ENCODE measurements around the gene OPN4. TPM values are rescaled to one million over a fixed set of nuclear protein-coding genes. Genes with fewer than 3 reads are reported as not detected.

The OPN4 gene
- total RNA-seq, 1 donor from 2014 or later = not detected

DNA sequence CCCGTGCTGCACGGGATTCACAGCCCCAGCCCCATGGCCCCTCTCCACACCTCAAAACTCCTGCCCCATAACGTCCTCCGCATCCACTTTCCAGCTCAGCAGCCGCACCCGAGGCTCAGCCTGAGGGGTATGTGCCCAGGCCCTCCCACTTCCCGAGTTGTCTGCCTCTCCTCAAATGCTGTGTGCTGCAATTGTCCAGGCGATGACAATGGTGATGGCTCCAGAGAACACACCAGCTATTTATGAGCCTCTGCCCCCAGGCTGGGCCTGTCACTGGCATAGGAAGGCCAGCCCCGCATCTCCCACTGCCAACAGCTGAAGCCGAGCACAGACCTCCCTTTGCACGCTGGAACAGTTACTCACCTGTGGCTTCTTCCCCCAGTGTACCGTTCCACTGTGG, 11.5 kb downstream of the OPN4 start:
- Histone ChIP-seq H3K9me3 (ENCODE audit: low read depth) (no peaks in the 10 kb centered on the region), H3K4me1 (peaks cover 13% of the 10 kb centered on the region), H3K27me3 (no peaks in the 10 kb centered on the region), H4K20me1 (ENCODE audit: low read depth) (no peaks in the 10 kb centered on the region), H3K27ac (no peak overlapping the region), H2AFZ (replicated peaks) (no peak overlapping the region), H3K9ac (no peak overlapping the region), H3F3A (ENCODE audit: low read depth) (no peaks in the 10 kb centered on the region), H3K79me2 (ENCODE audit: low read depth) (no peaks in the 10 kb centered on the region), H3K4me2 (no peak overlapping the region), H3K4me3 (no peak overlapping the region), H3K36me3 (no peaks in the 10 kb centered on the region)
- H3K36me3 Mint-ChIP-seq = no peaks in the 10 kb centered on the region
- TF ChIP-seq EZH2 (IDR thresholded peaks at IDR 0.05) = no peak
- TF ChIP-seq, protein P1, sequence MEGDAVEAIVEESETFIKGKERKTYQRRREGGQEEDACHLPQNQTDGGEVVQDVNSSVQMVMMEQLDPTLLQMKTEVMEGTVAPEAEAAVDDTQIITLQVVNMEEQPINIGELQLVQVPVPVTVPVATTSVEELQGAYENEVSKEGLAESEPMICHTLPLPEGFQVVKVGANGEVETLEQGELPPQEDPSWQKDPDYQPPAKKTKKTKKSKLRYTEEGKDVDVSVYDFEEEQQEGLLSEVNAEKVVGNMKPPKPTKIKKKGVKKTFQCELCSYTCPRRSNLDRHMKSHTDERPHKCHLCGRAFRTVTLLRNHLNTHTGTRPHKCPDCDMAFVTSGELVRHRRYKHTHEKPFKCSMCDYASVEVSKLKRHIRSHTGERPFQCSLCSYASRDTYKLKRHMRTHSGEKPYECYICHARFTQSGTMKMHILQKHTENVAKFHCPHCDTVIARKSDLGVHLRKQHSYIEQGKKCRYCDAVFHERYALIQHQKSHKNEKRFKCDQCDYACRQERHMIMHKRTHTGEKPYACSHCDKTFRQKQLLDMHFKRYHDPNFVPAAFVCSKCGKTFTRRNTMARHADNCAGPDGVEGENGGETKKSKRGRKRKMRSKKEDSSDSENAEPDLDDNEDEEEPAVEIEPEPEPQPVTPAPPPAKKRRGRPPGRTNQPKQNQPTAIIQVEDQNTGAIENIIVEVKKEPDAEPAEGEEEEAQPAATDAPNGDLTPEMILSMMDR (IDR thresholded peaks at IDR 0.05) = no peak
- no peak for TF ChIP-seq EZH2phosphoT487 (IDR thresholded peaks at IDR 0.05)
- DNase-seq (ENCODE audit: low spot score) = no peak
- peaks cover 35% of the 10 kb centered on the region for H3K4me1 Mint-ChIP-seq
- no peak overlapping the region for H3K4me3 Mint-ChIP-seq
- H3K27me3 Mint-ChIP-seq (ENCODE audit: insufficient read depth, low read depth) = peaks cover 4% of the 10 kb centered on the region
- peak overlapping the region; percentile 59 for H3K27ac Mint-ChIP-seq
- H3K9me3 Mint-ChIP-seq = no peaks in the 10 kb centered on the region

DNA sequence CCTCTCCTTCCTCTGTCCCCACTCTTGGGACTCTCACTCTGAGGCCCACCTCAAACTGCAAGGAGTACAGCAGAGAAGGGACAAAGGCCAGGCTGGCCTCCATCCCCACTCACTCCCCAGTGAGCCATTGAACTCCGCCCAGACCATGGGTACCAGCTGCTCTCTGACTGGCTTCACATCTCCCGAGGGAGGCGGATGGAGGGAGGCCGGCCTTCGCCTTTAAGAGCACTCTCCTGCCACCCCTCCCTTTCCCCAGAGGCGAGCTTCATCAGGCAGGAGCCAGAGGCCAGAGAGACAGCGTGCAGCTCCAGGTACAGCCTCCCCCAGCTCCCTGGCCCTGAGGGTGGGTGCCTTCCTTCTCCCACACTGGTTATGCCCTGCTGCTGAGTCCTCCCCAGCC, 12.2 kb downstream of the OPN4 start:
- H3F3A ChIP-seq (ENCODE audit: low read depth) = no peaks in the 10 kb centered on the region
- H3K4me3 ChIP-seq = no peak overlapping the region
- peaks cover 13% of the 10 kb centered on the region for H3K4me1 ChIP-seq
- H2AFZ ChIP-seq (replicated peaks) = no peak overlapping the region
- no peaks in the 10 kb centered on the region for H3K79me2 ChIP-seq (ENCODE audit: low read depth)
- DNase-seq (ENCODE audit: low spot score) = no peak
- H3K4me1 Mint-ChIP-seq = peaks cover 35% of the 10 kb centered on the region
- peak overlapping the region; percentile 59 for H3K27ac Mint-ChIP-seq
- H3K4me3 Mint-ChIP-seq = peak overlapping the region; percentile 36
- TF ChIP-seq EZH2 (IDR thresholded peaks at IDR 0.05) (no peak), EZH2phosphoT487 (IDR thresholded peaks at IDR 0.05) (no peak)
- TF ChIP-seq, protein P1 (IDR thresholded peaks at IDR 0.05) = no peak
- no peak overlapping the region for H3K4me2 ChIP-seq
- no peaks in the 10 kb centered on the region for H3K9me3 ChIP-seq (ENCODE audit: low read depth)
- no peak overlapping the region for H3K9ac ChIP-seq
- no peaks in the 10 kb centered on the region for H3K9me3 Mint-ChIP-seq
- H3K36me3 Mint-ChIP-seq = no peaks in the 10 kb centered on the region
- H3K27ac ChIP-seq = no peak overlapping the region
- H3K27me3 ChIP-seq = no peaks in the 10 kb centered on the region
- no peaks in the 10 kb centered on the region for H4K20me1 ChIP-seq (ENCODE audit: low read depth)
- no peaks in the 10 kb centered on the region for H3K36me3 ChIP-seq
- H3K27me3 Mint-ChIP-seq (ENCODE audit: insufficient read depth, low read depth) = peaks cover 4% of the 10 kb centered on the region

DNA sequence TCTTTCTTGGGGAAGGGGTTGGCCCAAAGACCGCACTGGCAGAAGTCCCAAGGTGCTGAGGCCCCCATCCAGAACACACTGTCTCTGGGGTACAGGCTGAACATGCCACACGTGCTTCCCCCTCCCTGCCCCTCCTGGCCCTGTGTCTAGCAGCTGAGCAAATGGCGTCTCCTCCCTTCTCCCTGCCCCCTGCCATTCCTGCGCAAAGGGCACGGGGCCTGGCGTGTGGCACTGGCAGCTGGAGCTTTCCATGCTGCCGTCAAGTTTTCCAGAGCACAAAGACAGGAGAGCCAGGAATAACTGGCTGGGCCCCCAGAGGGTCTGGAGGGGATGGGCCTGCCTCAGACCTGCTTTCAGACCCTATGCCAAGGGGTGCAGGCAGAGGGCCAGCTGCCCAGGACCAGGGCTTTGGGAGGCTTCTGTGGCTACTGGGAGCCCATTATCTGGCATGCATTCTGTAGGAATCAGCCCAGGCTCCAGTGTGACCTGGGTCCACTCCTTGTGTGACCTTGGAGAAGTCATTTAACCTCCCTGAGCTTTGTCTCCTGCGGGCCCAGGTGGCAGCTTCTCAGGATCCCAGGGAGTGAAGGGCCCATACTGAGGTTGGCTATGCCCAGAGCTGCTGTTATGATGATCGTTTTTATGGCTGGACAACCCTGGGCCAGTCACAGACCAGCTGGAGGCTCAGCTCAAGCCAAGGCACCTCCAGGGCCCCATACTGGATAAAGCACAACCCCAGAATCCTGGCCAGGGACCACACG, 13.3 kb downstream of the OPN4 start:
- peaks cover 4% of the 10 kb centered on the region for H3K27me3 Mint-ChIP-seq (ENCODE audit: insufficient read depth, low read depth)
- H3K27ac Mint-ChIP-seq = no peak overlapping the region
- Histone ChIP-seq H2AFZ (replicated peaks) (no peak overlapping the region), H3K36me3 (no peaks in the 10 kb centered on the region), H3K4me1 (peaks cover 19% of the 10 kb centered on the region), H4K20me1 (ENCODE audit: low read depth) (no peaks in the 10 kb centered on the region), H3K79me2 (ENCODE audit: low read depth) (no peaks in the 10 kb centered on the region), H3K9ac (no peak overlapping the region), H3K27me3 (no peaks in the 10 kb centered on the region), H3K27ac (no peak overlapping the region), H3K9me3 (ENCODE audit: low read depth) (no peaks in the 10 kb centered on the region), H3K4me3 (no peak overlapping the region), H3F3A (ENCODE audit: low read depth) (no peaks in the 10 kb centered on the region), H3K4me2 (no peak overlapping the region)
- no peaks in the 10 kb centered on the region for H3K36me3 Mint-ChIP-seq
- TF ChIP-seq EZH2 (IDR thresholded peaks at IDR 0.05) = no peak
- TF ChIP-seq, protein P1 (IDR thresholded peaks at IDR 0.05) = no peak
- TF ChIP-seq EZH2phosphoT487 (IDR thresholded peaks at IDR 0.05) = no peak
- no peak overlapping the region for H3K4me3 Mint-ChIP-seq
- H3K9me3 Mint-ChIP-seq = no peaks in the 10 kb centered on the region
- DNase-seq (ENCODE audit: low spot score) = no peak
- peaks cover 41% of the 10 kb centered on the region for H3K4me1 Mint-ChIP-seq
